ENCODE results near the gene ADSS1. TPM values are rescaled to one million over a fixed set of nuclear protein-coding genes. Genes with fewer than 3 reads are reported as not detected.
A peak's percentile ranks its signal among the peaks of the same experiment; 100 is the strongest.

Gene ADSS1
- total and polyA plus RNA-seq, 8 donors, result 3.5 to 6.8 (median 5.5) TPM

GRCh38 chr14:104742586-104743455 lies 18.8 kb downstream of the ADSS1 start:
- Histone ChIP-seq H3K4me1 (peaks cover 0 to 3% (median 0%) of the 10 kb centered on the region in 3 donors), H3K9me3 (no peaks in the 10 kb centered on the region), H3K36me3 (no peaks in the 10 kb centered on the region), H3K27ac (no peak overlapping the region), H3K4me3 (no peak overlapping the region), H3K27me3 (no peaks in the 10 kb centered on the region)
- FAIRE-seq (no peak), DNase-seq (peak in 2 of 6 donors; percentile 22 to 68), ATAC-seq (no peak)
- TF ChIP-seq CTCF (IDR thresholded peaks at IDR 0.05), result no peak
- WGBS, 2 donors, result 91 to 94% methylated on average over 32 of the region's 32 CpGs
- intact Hi-C loops (cut with DNase I), result no loop called here

- Histone ChIP-seq H3K36me3 (no peaks in the 10 kb centered on the region), H3K27ac (no peak overlapping the region), H3K9me3 (no peaks in the 10 kb centered on the region), H3K4me1 (peaks cover 0 to 3% (median 0%) of the 10 kb centered on the region in 3 donors), H3K4me3 (no peak overlapping the region), H3K27me3 (no peaks in the 10 kb centered on the region)
- TF ChIP-seq CTCF (IDR thresholded peaks at IDR 0.05), result no peak
- WGBS, 2 donors, result 91 to 92% methylated on average over 28 of the region's 28 CpGs
- intact Hi-C loops (cut with DNase I), result no loop called here
- ATAC-seq, result no peak
- DNase-seq, result peak in 2 of 6 donors; percentile 13 to 46
- FAIRE-seq, result no peak
Measured at GRCh38 chr14:104743461-104744380, 19.7 kb downstream of the ADSS1 start.

DNA sequence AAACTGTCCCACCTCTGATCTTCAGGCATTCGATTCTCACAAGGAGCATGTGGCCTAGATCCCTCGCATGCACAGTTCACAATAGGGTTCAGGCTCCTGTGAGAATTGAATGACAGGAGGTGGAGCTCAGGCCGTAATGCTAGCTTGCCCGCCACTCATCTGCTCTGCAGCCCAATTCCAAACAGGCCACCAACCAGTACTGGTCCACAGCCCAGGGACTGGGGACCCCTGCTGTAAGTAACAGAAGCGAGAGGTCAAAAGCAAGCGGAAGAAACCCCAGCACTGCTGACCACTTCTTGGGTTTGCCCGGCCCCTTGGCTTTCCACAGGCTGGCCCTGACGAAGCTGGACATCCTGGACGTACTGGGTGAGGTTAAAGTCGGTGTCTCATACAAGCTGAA lies 20.5 kb downstream of the ADSS1 start:
- no peak for ATAC-seq

DNA sequence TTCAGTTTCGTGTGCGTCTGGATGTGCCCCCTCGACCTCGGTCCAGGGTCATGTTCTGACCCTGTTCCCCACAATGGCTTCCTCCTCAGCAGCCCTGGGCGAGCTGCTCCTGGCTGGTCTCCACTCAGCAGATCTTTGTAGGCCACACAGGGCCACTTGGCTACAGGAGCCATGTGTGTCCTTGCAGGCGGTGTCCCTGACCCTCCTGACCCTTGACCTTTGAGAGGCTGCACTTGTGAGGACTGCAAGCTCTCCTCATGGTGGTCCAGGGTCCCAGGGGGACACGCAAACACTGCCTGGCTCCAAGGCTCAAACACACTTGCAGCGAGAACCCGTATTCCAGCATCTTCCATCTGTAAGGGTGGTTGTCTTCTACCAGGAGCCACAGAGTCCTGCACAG lies 21.4 kb downstream of the ADSS1 start:
- FAIRE-seq (no peak), DNase-seq (peak in 2 of 6 donors; percentile 12 to 31)

More for the DNA sequence above, 20.5 kb downstream of the ADSS1 start:
- peaks cover 0 to 3% (median 0%) of the 10 kb centered on the region in 3 donors for H3K4me1 ChIP-seq
- H3K27me3 ChIP-seq, result no peaks in the 10 kb centered on the region
- DNase-seq (peak in 1 of 6 donors; percentile 20), FAIRE-seq (no peak)
- intact Hi-C loops (cut with DNase I), result no loop called here
- no peak for TF ChIP-seq CTCF (IDR thresholded peaks at IDR 0.05)
- H3K36me3 ChIP-seq, result no peaks in the 10 kb centered on the region
- H3K4me3 ChIP-seq, result no peak overlapping the region
- no peak overlapping the region for H3K27ac ChIP-seq
- WGBS, 2 donors, result 93 to 98% methylated on average over 10 of the region's 10 CpGs
- H3K9me3 ChIP-seq, result no peaks in the 10 kb centered on the region

More for the DNA sequence above, 21.4 kb downstream of the ADSS1 start:
- H3K9me3 ChIP-seq, result no peaks in the 10 kb centered on the region
- no peaks in the 10 kb centered on the region for H3K27me3 ChIP-seq
- no peak for TF ChIP-seq CTCF (IDR thresholded peaks at IDR 0.05)
- no peak for ATAC-seq
- WGBS, 2 donors, result 94 to 95% methylated on average over 9 of the region's 9 CpGs
- H3K36me3 ChIP-seq, result no peaks in the 10 kb centered on the region
- no peak overlapping the region for H3K27ac ChIP-seq
- intact Hi-C loops (cut with DNase I), result no loop called here
- peaks cover 0 to 3% (median 0%) of the 10 kb centered on the region in 3 donors for H3K4me1 ChIP-seq
- no peak overlapping the region for H3K4me3 ChIP-seq
